GM06990 (cell line): ENCODE results near the gene PRLR.

Experiments used
- DNase-seq: peaks from one replicate; pipeline ENCODE4 v3.0.0-alpha.2; 2011; ENCODE audit not compliant: insufficient read length; ENCODE audit errors: extremely low read depth
- H3K27me3 ChIP-seq: replicated peaks from 2 replicates; pipeline ENCODE4 v1.6.0; 2011; ENCODE audit warnings: low read length; ENCODE audit not compliant: control insufficient read depth, insufficient read depth
- H3K36me3 ChIP-seq: 2 replicates; pipeline ENCODE4 v1.5.1; 2011; ENCODE audit warnings: low read length; ENCODE audit not compliant: control insufficient read depth, insufficient read depth
- H3K4me3 ChIP-seq: replicated peaks from 2 replicates; pipeline ENCODE4 v1.5.1; 2011; ENCODE audit warnings: low read depth, mild to moderate bottlenecking, control low read depth, low read length
- TF ChIP-seq, protein P1 (sequence below): IDR thresholded peaks from 2 replicates; pipeline ENCODE4 v1.5.1; 2011; ENCODE audit warnings: low read length, control low read depth, mild to moderate bottlenecking, inconsistent platforms; ENCODE audit not compliant: insufficient read depth, poor library complexity, severe bottlenecking

The PRLR gene

GRCh38 chr5:35047785-35048404 lies 182.4 kb downstream of the PRLR start, which contains the start of gene AGXT2:
TSS of gene AGXT2 (minus strand) at chr5:35047949. CDS start at chr5:35047892, 57 bp downstream.
- TF ChIP-seq, protein P1, sequence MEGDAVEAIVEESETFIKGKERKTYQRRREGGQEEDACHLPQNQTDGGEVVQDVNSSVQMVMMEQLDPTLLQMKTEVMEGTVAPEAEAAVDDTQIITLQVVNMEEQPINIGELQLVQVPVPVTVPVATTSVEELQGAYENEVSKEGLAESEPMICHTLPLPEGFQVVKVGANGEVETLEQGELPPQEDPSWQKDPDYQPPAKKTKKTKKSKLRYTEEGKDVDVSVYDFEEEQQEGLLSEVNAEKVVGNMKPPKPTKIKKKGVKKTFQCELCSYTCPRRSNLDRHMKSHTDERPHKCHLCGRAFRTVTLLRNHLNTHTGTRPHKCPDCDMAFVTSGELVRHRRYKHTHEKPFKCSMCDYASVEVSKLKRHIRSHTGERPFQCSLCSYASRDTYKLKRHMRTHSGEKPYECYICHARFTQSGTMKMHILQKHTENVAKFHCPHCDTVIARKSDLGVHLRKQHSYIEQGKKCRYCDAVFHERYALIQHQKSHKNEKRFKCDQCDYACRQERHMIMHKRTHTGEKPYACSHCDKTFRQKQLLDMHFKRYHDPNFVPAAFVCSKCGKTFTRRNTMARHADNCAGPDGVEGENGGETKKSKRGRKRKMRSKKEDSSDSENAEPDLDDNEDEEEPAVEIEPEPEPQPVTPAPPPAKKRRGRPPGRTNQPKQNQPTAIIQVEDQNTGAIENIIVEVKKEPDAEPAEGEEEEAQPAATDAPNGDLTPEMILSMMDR, result no peak

DNA sequence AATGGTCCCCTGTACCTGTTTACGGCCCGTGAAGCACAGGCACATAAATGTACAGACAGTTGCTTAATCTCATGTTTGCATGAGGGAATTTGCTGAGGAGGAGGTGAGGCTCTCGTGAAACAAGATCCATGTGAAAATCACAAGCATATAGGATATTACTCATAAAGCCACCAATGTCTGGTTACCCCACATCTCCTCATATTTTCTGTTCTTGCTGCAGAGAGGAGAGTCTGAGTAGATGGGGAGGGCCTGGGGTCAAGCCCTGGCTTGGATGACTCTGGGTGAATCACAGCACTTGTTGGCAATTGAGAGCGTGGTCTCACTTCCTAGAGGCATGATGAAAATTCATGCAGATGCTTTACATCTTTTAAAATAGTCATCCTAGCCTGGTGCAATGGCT lies 183.5 kb downstream of the PRLR start:
- Histone ChIP-seq H3K27me3 (no peaks in the 10 kb centered on the region), H3K36me3 (no peaks in the 10 kb centered on the region), H3K4me3 (no peak overlapping the region)
- TF ChIP-seq, protein P1, result no peak
- no peak for DNase-seq

More at GRCh38 chr5:35047785-35048404, 182.4 kb downstream of the PRLR start, which contains the start of gene AGXT2:
- Histone ChIP-seq H3K4me3 (no peak within 1 kb of the TSS), H3K27me3 (no peaks in the 10 kb centered on the region), H3K36me3 (no peaks in the 10 kb centered on the region)
- no peak for DNase-seq

DNA sequence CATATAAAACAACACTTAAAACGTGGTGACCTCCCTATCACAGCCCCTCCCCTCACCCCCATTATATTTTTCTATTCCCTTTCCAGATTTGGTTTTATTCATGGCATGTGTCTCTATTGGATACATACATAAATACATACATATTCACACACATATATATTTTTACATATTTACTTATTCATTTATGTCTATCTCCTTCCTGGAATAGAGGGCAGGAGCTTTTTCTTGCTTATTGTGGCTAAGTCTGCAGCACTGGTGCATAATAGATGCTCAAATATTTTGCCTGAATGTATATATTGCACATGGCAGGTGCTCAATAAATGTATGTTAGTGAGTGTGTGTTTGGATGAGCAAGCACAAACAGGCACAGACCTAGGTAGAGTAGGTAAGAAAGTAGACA lies 185.0 kb downstream of the PRLR start:
- H3K27me3 ChIP-seq, result no peaks in the 10 kb centered on the region; the same call in 1 of the 2 replicates
- H3K4me3 ChIP-seq, result no peak overlapping the region
- DNase-seq, result no peak
- TF ChIP-seq, protein P1, result no peak
- no peaks in the 10 kb centered on the region for H3K36me3 ChIP-seq

- Histone ChIP-seq H3K4me3 (no peak overlapping the region), H3K27me3 (no peaks in the 10 kb centered on the region; the same call in 1 of the 2 replicates), H3K36me3 (no peaks in the 10 kb centered on the region)
- TF ChIP-seq, protein P1, result no peak
- DNase-seq, result no peak
Observed at GRCh38 chr5:35044649-35045048, 185.6 kb downstream of the PRLR start.

DNA sequence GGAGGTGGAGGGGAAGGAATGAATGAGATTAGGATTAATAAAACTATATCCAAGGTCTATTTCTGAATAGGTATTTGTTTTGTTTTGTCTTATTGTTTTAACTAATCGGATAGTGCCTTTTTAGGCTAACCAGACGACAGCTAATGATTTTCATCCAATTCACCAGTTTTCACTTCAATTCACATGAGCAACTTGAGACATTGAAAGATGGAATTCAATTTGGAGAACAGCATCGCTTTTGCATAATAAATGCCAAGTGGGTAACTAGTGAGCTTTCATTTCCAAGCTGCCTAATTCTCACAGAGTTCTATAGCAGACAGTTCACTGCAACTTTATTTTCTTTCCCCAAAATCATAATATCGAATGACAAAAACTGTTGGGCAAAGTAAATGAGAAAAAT lies 187.5 kb downstream of the PRLR start:
- no peak overlapping the region for H3K4me3 ChIP-seq
- H3K36me3 ChIP-seq, result no peaks in the 10 kb centered on the region
- TF ChIP-seq, protein P1, result no peak
- DNase-seq, result no peak
- no peaks in the 10 kb centered on the region; the same call in none of the 2 replicates for H3K27me3 ChIP-seq
